PC-9 (cell line): ENCODE data around the gene KIDINS220. TPM values are rescaled to one million over a fixed set of nuclear protein-coding genes. Genes with fewer than 3 reads are reported as not detected.

Experiments
- BruUV-seq: library from RNA; stranded (reverse); fragments of 400-500 nt; replicated peaks from 2 replicates; lab custom pipeline; 2021; lab: Mats Ljungman, UMichigan
- CTCF ChIA-PET: fragments of 300-600 bp; sonication (Branson Sonifier 250); formaldehyde crosslinking; loops from one replicate; lab custom pipeline; 2022; ENCODE audit warnings: antibody characterized with exemption; lab: Charles Lee
- POLR2A ChIA-PET: fragments of 300-600 bp; sonication (Branson Sonifier 250); formaldehyde crosslinking; loops from one replicate; lab custom pipeline; 2022; ENCODE audit warnings: antibody characterized with exemption; ENCODE audit not compliant: unreplicated experiment; lab: Charles Lee
- DNase-seq, 2 experiments: peaks; one replicate each; pipeline versions ENCODE4 v3.0.0 to v3.0.0-alpha.2; 2015 to 2022; ENCODE audit warnings: mixed read lengths in 1 of 2
- H2AFZ ChIP-seq: fragments of 200-600 bp; sonication (generic); 2 replicates; pipeline ENCODE4 v1.8.1; 2017; ENCODE audit warnings: antibody characterized with exemption
- H3F3A ChIP-seq: fragments of 200-600 bp; sonication (generic); 2 replicates; pipeline ENCODE4 v1.8.1; 2017; ENCODE audit warnings: antibody characterized with exemption, mild to moderate bottlenecking, low read depth; ENCODE audit not compliant: insufficient read depth
- H3K27ac ChIP-seq: fragments of 200-600 bp; sonication (generic); 2 replicates; pipeline ENCODE4 v1.6.1; 2016; ENCODE audit warnings: mixed run types
- H3K27me3 ChIP-seq: fragments of 200-600 bp; sonication (generic); 2 replicates; pipeline ENCODE4 v1.6.1; 2016; ENCODE audit warnings: low read depth, mixed run types; ENCODE audit not compliant: insufficient read depth
- H3K36me3 ChIP-seq: fragments of 200-600 bp; sonication (generic); 2 replicates; pipeline ENCODE4 v1.6.1; 2016; ENCODE audit warnings: low read depth, mixed run types
- H3K4me1 ChIP-seq: fragments of 200-600 bp; sonication (generic); replicated peaks from 2 replicates; pipeline ENCODE4 v1.6.1; 2016; ENCODE audit warnings: mixed run types; ENCODE audit not compliant: insufficient read depth
- H3K4me2 ChIP-seq: fragments of 200-600 bp; sonication (generic); 2 replicates; pipeline ENCODE4 v1.6.1; 2017; ENCODE audit warnings: mixed run types
- H3K4me3 ChIP-seq: fragments of 200-600 bp; sonication (generic); 2 replicates; pipeline ENCODE4 v1.6.1; 2016; ENCODE audit warnings: mixed run types
- H3K79me2 ChIP-seq: fragments of 200-600 bp; sonication (generic); 2 replicates; pipeline ENCODE4 v1.6.1; 2017; ENCODE audit warnings: low read depth, mixed run types
- H3K9me2 ChIP-seq: fragments of 200-600 bp; sonication (generic); 2 replicates; pipeline ENCODE4 v1.8.1; 2017; ENCODE audit warnings: mild to moderate bottlenecking; ENCODE audit not compliant: insufficient read depth
- H3K9me3 ChIP-seq: fragments of 200-600 bp; sonication (generic); 2 replicates; pipeline ENCODE4 v1.8.1; 2016; ENCODE audit warnings: low read depth; ENCODE audit not compliant: insufficient read depth
- H4K20me1 ChIP-seq: fragments of 200-600 bp; sonication (generic); 2 replicates; pipeline ENCODE4 v1.8.1; 2017; ENCODE audit not compliant: insufficient read depth
- CTCF ChIP-seq: fragments of 200-600 bp; sonication (generic); conservative IDR thresholded peaks from 2 replicates; pipeline ENCODE4 v1.6.1; 2017; ENCODE audit warnings: mixed run types, antibody characterized with exemption, mild to moderate bottlenecking, moderate library complexity
- EZH2 ChIP-seq: fragments of 200-600 bp; sonication (generic); IDR thresholded peaks from 2 replicates; pipeline ENCODE4 v1.8.0; 2017; ENCODE audit warnings: antibody characterized with exemption, low read depth
- intact Hi-C: fragments of 100-400 bp; cut with micrococcal nuclease; formaldehyde crosslinking; loops from one replicate; pipeline ENCODE4 v1.10.0; 2022; ENCODE audit not compliant: unreplicated experiment
- total RNA-seq: library from RNA; stranded (reverse); gene quantifications from 2 replicates; pipeline ENCODE4 v1.2.3, GENCODE V29; 2021

KIDINS220 gene
- total RNA-seq, 1 experiment from 2014 or later, result 13.9 TPM

GRCh38 chr2:8750221-8750620 is 87.2 kb downstream of the KIDINS220 start:
- intact Hi-C loops, result no loop called here
- Histone ChIP-seq H3F3A (no peaks in the 10 kb centered on the region), H3K4me1 (no peaks in the 10 kb centered on the region), H3K79me2 (no peaks in the 10 kb centered on the region), H2AFZ (no peak overlapping the region), H3K27me3 (no peaks in the 10 kb centered on the region), H3K4me3 (no peak overlapping the region), H3K9me3 (no peaks in the 10 kb centered on the region), H4K20me1 (no peaks in the 10 kb centered on the region), H3K27ac (no peak overlapping the region), H3K36me3 (no peaks in the 10 kb centered on the region), H3K4me2 (no peak overlapping the region), H3K9me2 (no peaks in the 10 kb centered on the region)
- no peak for DNase-seq
- POLR2A ChIA-PET, result interaction anchor here (0.6 kb wide), 1 partner anchor 10 kb away, joined by 4 read pairs; no protein-coding TSS in a partner anchor
- no TSS peak for BruUV-seq
- CTCF ChIA-PET, result interaction anchor here (0.6 kb wide), 1 partner anchor 17 kb away, joined by 3 read pairs; no protein-coding TSS in a partner anchor
- TF ChIP-seq EZH2 (no peak), CTCF (no peak)

- H3K4me2 ChIP-seq, result no peak overlapping the region
- H3K4me1 ChIP-seq, result no peaks in the 10 kb centered on the region
- H3K4me3 ChIP-seq, result no peak overlapping the region
- no peaks in the 10 kb centered on the region for H3K36me3 ChIP-seq
- no peak for DNase-seq
- H4K20me1 ChIP-seq, result no peaks in the 10 kb centered on the region
- POLR2A ChIA-PET, result no interaction called here
- H3F3A ChIP-seq, result no peaks in the 10 kb centered on the region
- H3K9me3 ChIP-seq, result no peaks in the 10 kb centered on the region
- H2AFZ ChIP-seq, result no peak overlapping the region
- no peaks in the 10 kb centered on the region for H3K9me2 ChIP-seq
- H3K79me2 ChIP-seq, result no peaks in the 10 kb centered on the region
- H3K27ac ChIP-seq, result no peak overlapping the region
- CTCF ChIA-PET, result no interaction called here
- intact Hi-C loops, result no loop called here
- BruUV-seq, result no TSS peak
- H3K27me3 ChIP-seq, result no peaks in the 10 kb centered on the region
- TF ChIP-seq EZH2 (no peak), CTCF (no peak)
These were observed 94.2 kb downstream of the KIDINS220 start for GRCh38 chr2:8743261-8743660.

- no peaks in the 10 kb centered on the region for H3K9me3 ChIP-seq
- H3K27me3 ChIP-seq, result no peaks in the 10 kb centered on the region
- H2AFZ ChIP-seq, result no peak overlapping the region
- ChIA-PET POLR2A (no interaction called here), CTCF (no interaction called here)
- no peak overlapping the region for H3K4me3 ChIP-seq
- H3K36me3 ChIP-seq, result no peaks in the 10 kb centered on the region
- H3K27ac ChIP-seq, result no peak overlapping the region
- H3K79me2 ChIP-seq, result no peaks in the 10 kb centered on the region
- intact Hi-C loops, result no loop called here
- BruUV-seq, result no TSS peak
- DNase-seq, result no peak
- H3F3A ChIP-seq, result no peaks in the 10 kb centered on the region
- no peaks in the 10 kb centered on the region for H3K4me1 ChIP-seq
- H3K4me2 ChIP-seq, result no peak overlapping the region
- no peaks in the 10 kb centered on the region for H4K20me1 ChIP-seq
- TF ChIP-seq EZH2 (no peak), CTCF (no peak)
- H3K9me2 ChIP-seq, result no peaks in the 10 kb centered on the region
These were observed 97.3 kb downstream of the KIDINS220 start for GRCh38 chr2:8740136-8740535.
